ENCODE measurements around the gene TEX44.
"Not testable (repeated sequence)": the region's sequence is repeated elsewhere in the genome, so short reads cannot be mapped to it uniquely, and the experiment has no call there.

Gene TEX44

DNA sequence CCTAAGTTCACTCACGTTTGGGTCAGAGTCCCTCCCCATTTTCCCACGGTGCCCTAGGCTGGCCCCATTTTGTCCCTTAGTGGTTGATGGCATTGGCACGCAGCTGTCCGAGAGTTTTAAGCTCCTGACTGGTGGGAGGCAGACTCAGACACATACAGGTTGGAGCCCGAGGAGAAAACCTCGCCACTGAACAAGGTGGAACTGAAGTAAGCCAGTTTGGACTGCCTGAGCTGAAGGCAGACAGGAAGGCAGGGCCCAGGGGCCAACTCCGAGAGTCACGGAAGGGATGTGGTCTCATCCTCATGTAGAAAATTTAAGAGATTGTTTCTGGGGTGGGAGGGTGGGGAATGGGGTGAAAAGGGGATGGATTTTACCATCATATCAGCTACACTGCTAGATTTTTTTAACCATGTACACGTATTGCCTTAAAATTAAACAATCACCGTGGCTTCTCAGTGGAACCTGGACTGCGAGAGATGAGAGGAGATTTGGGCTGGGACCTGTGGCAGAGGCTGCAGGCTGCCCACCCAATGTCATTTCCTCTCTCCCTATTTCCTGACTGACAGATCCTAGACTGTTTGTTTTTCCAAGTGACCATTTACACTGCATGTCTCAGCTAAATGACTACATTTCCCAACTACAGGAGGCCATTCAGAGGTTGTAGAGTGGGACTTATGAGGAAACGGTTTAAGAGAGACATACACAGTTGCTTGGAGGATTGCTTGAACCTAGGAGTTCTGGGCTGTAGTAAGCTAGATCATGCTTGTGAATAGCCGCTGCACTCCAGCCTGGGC is 43.0 kb upstream of the TEX44 start:
- TF ChIP-seq, protein P1, sequence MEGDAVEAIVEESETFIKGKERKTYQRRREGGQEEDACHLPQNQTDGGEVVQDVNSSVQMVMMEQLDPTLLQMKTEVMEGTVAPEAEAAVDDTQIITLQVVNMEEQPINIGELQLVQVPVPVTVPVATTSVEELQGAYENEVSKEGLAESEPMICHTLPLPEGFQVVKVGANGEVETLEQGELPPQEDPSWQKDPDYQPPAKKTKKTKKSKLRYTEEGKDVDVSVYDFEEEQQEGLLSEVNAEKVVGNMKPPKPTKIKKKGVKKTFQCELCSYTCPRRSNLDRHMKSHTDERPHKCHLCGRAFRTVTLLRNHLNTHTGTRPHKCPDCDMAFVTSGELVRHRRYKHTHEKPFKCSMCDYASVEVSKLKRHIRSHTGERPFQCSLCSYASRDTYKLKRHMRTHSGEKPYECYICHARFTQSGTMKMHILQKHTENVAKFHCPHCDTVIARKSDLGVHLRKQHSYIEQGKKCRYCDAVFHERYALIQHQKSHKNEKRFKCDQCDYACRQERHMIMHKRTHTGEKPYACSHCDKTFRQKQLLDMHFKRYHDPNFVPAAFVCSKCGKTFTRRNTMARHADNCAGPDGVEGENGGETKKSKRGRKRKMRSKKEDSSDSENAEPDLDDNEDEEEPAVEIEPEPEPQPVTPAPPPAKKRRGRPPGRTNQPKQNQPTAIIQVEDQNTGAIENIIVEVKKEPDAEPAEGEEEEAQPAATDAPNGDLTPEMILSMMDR (IDR thresholded peaks at IDR 0.05) = no peak
- Mint-ChIP-seq H3K4me3 (no peak overlapping the region), H3K36me3 (ENCODE audit: low read depth) (peaks cover 17% of the 10 kb centered on the region), H3K4me1 (peaks cover 22% of the 10 kb centered on the region), H3K27ac (peak overlapping the region; percentile 25), H3K9me3 (peaks cover 38% of the 10 kb centered on the region), H3K27me3 (ENCODE audit: low read depth, poor library complexity) (peaks cover 24% of the 10 kb centered on the region)
- no peak for DNase-seq

DNA sequence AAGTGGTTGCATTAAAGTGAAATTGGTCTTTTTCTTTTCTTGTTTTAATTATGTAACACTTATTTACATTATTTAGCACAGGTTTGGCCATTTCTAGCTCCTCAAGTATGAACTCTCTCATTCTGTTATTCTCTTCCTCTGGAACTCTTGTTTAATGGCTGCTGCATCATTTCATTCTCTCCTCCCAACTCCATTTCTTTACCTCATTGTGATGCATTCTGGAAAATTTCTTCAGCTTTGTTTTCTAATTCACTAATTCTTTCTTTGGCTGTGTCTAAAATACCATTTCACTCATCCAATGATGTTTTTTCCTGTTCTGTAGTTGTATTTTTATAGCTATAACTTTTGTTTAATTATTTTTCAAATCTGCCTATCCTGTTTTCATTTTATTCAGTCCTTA is 39.9 kb upstream of the TEX44 start:
- H3K27ac Mint-ChIP-seq = no peak overlapping the region
- TF ChIP-seq, protein P1 (IDR thresholded peaks at IDR 0.05) = no peak
- peaks cover 12% of the 10 kb centered on the region for H3K36me3 Mint-ChIP-seq (ENCODE audit: low read depth)
- H3K27me3 Mint-ChIP-seq (ENCODE audit: low read depth, poor library complexity) = peaks cover 24% of the 10 kb centered on the region
- no peak for DNase-seq
- peaks cover 19% of the 10 kb centered on the region for H3K4me1 Mint-ChIP-seq
- H3K9me3 Mint-ChIP-seq = peaks cover 36% of the 10 kb centered on the region
- no peak overlapping the region for H3K4me3 Mint-ChIP-seq

DNA sequence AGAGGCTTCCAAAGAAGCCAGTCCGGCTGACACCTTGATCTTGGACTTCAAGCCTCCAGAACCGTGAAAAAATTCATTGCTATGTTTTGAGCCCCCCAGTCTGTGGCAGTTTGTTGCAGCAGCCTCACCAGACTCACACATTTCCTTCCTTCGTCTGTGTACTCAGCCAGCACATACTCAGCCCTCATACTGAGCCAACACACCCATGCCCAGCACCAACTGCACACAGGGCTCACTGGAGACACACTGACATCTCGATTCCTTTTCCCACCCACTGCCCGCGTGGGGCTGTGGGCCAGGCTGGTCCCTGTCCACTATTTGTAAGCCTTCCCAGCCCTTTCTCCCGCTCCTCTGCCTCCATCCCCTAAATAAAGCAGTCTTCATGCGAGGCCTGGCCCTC is 38.3 kb upstream of the TEX44 start:
- peaks cover 36% of the 10 kb centered on the region for H3K9me3 Mint-ChIP-seq
- TF ChIP-seq, protein P1 (IDR thresholded peaks at IDR 0.05) = no peak
- H3K4me1 Mint-ChIP-seq = peaks cover 22% of the 10 kb centered on the region
- H3K36me3 Mint-ChIP-seq (ENCODE audit: low read depth) = peaks cover 12% of the 10 kb centered on the region
- H3K27me3 Mint-ChIP-seq (ENCODE audit: low read depth, poor library complexity) = peaks cover 20% of the 10 kb centered on the region
- peak overlapping the region; percentile 71 for H3K27ac Mint-ChIP-seq
- no peak overlapping the region for H3K4me3 Mint-ChIP-seq
- no peak for DNase-seq

DNA sequence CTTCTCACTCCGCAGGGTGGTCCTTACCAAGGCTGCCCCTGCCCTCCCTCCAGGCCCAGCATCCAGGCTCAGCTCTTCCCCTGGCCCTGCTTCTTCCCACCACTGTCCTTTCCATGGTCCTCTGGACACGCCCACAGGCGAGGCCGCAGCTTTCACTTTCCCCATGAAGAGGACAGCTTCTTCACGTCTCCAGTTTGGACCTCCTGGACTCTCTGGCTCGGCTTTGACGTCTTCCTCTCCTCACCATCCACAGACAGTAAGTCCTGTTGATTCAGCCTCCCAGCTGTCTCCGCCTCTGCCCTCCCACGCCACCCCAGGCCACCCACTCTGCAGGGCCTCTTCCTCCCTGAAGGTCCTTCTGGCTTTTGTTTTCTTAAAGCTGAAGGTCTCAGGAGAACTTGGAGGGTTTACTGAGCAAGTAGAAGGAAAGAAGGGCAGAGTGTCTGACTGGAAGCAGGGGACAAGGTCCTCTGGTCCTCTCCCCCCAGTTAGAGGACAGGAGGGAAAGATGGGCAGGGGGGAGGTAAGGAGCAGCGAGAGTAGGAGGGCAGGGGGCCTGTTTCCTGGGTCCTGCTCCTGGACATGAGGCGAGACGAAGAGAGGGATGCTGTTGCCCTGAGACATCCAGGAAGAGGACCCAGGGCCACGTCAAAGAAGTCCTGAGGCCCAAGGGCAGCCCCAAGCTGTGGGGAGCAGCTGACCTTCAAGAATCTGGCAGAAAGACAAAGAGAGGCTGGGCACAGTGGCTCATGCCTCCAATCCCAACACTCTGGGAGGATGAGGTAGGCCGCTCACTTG is 37.7 kb upstream of the TEX44 start:
- DNase-seq = no peak
- TF ChIP-seq, protein P1 (IDR thresholded peaks at IDR 0.05) = no peak
- peaks cover 20% of the 10 kb centered on the region for H3K4me1 Mint-ChIP-seq
- H3K4me3 Mint-ChIP-seq = no peak overlapping the region
- peaks cover 34% of the 10 kb centered on the region for H3K9me3 Mint-ChIP-seq
- H3K27me3 Mint-ChIP-seq (ENCODE audit: low read depth, poor library complexity) = peaks cover 19% of the 10 kb centered on the region
- H3K36me3 Mint-ChIP-seq (ENCODE audit: low read depth) = peaks cover 12% of the 10 kb centered on the region
- H3K27ac Mint-ChIP-seq = peak overlapping the region; percentile 71

DNA sequence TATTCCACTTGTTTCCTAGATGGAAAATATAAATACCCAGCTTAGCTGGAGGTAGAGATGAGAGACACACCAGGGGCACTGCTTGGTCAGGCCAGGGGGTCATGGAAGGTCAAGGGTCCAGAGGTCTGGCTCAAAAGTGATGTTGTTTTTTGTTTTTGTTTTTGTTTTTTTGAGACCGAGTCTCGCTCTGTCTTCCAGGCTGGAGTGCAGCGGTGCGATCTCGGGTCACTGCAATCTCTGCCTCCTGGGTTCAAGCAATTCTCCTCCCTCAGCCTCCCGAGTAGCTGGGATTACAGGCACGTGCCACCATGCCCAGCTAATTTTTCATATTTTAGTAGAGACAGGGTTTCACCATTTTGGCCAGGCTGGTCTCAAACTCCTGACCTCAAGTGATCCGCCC is 36.2 kb upstream of the TEX44 start:
- not testable (repeated sequence) for DNase-seq, H3K27ac Mint-ChIP-seq, H3K4me3 Mint-ChIP-seq
- Mint-ChIP-seq H3K36me3 (ENCODE audit: low read depth) (peaks cover 12% of the 10 kb centered on the region), H3K27me3 (ENCODE audit: low read depth, poor library complexity) (peaks cover 16% of the 10 kb centered on the region), H3K9me3 (peaks cover 25% of the 10 kb centered on the region), H3K4me1 (peaks cover 19% of the 10 kb centered on the region)

DNA sequence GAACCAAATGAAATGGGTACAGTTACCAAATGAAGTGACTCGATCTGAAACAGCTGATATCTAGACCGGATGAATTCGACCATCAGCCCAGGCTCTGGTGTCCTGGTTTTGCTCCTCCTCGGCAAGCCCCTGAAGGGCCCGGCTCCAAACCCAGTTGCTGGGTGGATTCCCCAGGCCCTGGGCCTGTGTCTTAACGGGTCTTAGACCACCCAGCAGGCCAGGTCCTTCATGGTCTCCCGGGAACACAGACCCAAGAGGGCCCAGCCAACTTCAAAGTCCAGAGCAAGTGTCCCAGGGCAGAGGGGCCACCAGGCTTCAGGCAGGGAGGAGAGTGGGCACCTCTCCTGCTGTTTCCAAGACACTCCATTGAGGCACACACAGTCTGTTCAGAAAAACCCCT is 35.7 kb upstream of the TEX44 start:
- Mint-ChIP-seq H3K4me3 (no peak overlapping the region), H3K36me3 (ENCODE audit: low read depth) (peaks cover 12% of the 10 kb centered on the region), H3K27ac (no peak overlapping the region), H3K9me3 (peaks cover 20% of the 10 kb centered on the region), H3K4me1 (peaks cover 19% of the 10 kb centered on the region), H3K27me3 (ENCODE audit: low read depth, poor library complexity) (peaks cover 16% of the 10 kb centered on the region)
- TF ChIP-seq, protein P1 (IDR thresholded peaks at IDR 0.05) = no peak
- no peak for DNase-seq

Measured in nephron progenitor cell (in vitro differentiated cells).